KOPT-K1 (cell line): ENCODE results near the gene FOXR1.

ENCODE experiments used
- H3K27ac ChIP-seq: fragments of 200-600 bp; sonication (generic); 2 replicates; pipeline ENCODE4 v1.5.1; 2016; ENCODE audit warnings: antibody characterized with exemption, mild to moderate bottlenecking, low read depth, low read length; ENCODE audit not compliant: poor library complexity, severe bottlenecking
- H3K36me3 ChIP-seq: fragments of 200-600 bp; sonication (generic); 2 replicates; pipeline ENCODE4 v1.5.1; 2017; ENCODE audit warnings: antibody characterized with exemption, mild to moderate bottlenecking, low read length, moderate library complexity; ENCODE audit not compliant: insufficient read depth
- H3K9me3 ChIP-seq: fragments of 200-600 bp; sonication (generic); 2 replicates; pipeline ENCODE4 v1.5.1; 2017; ENCODE audit warnings: antibody characterized with exemption, low read length, mild to moderate bottlenecking; ENCODE audit not compliant: insufficient read depth, poor library complexity, severe bottlenecking

The FOXR1 gene

GRCh38 chr11:119025541-119025940 is 54.0 kb downstream of the FOXR1 start:
- peaks cover 77% of the 10 kb centered on the region for H3K36me3 ChIP-seq
- no peaks in the 10 kb centered on the region for H3K9me3 ChIP-seq
- no peak overlapping the region for H3K27ac ChIP-seq

- peaks cover 71% of the 10 kb centered on the region for H3K36me3 ChIP-seq
- H3K9me3 ChIP-seq = no peaks in the 10 kb centered on the region
- H3K27ac ChIP-seq = no peak overlapping the region
Measured at GRCh38 chr11:119025978-119026766, 54.6 kb downstream of the FOXR1 start.

- Histone ChIP-seq H3K27ac (no peak overlapping the region), H3K9me3 (no peaks in the 10 kb centered on the region), H3K36me3 (peaks cover 63% of the 10 kb centered on the region)
Measured at GRCh38 chr11:119026970-119027369, 55.4 kb downstream of the FOXR1 start.

DNA sequence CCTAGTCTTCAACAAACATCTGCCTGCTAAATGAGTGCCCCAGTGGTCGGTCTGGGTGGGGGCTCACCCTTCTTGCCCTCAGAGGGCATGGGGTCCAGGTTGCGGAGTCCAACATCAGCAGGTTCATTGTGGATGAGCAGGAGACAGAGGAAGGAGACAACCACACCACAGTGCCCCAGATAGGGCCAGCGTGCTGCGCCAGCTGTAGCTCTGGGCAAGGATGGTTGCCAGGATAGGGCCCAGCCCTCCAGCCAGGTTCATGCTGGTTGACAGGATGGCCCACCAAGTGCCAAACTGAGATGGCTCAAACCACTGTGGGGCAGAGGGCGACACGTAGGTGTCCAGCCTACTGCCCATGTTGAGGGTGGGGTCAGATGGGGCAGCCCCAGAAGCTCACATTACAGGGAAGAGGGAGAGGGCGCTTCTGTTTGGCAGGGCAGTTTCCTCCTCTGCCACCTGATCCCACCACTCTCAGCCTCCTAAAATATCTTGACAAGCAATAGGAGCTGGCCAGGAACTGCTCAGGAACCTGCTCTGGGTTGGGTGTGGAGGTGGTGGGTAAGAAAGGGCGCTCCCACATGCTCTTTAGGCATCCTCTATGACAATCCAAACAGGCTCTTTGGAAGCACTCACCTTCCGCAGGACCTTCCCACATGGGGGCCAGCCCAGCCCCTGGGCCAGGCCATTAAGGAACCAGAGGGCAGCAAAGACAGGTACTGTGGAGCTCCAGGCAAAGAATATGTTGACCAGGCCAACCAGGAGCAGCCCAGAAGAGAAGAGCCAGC is 56.2 kb downstream of the FOXR1 start:
- Histone ChIP-seq H3K9me3 (no peaks in the 10 kb centered on the region), H3K36me3 (peaks cover 55% of the 10 kb centered on the region), H3K27ac (no peak overlapping the region)

DNA sequence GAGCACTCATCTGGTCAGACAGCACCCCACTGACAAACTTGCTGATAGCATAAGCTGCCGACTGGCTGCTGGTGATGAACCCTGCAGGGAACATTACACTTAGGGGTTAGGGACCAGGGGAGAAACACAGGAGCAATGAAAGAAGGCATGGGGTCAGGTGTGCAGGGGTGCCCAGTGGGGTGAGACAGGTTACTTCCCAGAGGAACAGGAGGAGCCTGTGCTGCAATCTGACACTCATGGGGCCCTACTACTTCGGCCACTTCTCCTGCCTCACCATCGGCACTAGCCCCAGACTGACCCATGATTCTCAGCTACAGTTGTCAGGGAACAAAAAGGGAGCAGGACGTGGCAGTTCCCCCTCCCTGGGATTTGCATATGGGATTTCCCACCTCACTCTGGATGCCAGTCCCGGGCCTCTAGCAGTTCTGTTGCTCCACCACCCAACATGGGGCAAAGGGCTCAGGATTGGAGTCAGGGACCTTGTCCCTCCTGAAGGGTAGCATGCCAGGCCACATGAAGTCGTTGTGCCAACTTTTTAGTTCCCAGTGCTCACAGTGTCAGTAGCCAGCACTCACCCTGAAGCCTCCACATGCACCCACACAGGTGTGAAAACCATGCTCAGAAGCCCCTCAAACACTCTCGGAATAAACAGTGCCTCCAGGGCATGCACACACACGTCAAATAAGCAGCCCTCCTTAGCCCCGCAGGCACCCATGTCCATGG is 56.9 kb downstream of the FOXR1 start:
- H3K9me3 ChIP-seq = no peaks in the 10 kb centered on the region
- no peak overlapping the region for H3K27ac ChIP-seq
- peaks cover 47% of the 10 kb centered on the region for H3K36me3 ChIP-seq

DNA sequence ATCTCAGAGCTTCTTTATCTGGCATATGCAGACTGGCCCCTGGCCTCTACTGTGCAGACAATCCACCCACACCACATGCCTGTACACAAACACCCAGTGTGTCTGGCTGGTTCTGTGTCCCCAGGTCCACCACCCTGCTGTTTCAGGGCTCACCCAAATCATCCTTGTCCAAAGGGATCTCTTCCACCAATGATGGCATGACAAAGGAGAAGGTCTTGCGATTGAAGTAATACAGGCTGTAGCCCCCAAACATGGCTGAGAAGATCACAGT is 57.4 kb downstream of the FOXR1 start:
- Histone ChIP-seq H3K9me3 (no peaks in the 10 kb centered on the region), H3K36me3 (peaks cover 42% of the 10 kb centered on the region), H3K27ac (no peak overlapping the region)

DNA sequence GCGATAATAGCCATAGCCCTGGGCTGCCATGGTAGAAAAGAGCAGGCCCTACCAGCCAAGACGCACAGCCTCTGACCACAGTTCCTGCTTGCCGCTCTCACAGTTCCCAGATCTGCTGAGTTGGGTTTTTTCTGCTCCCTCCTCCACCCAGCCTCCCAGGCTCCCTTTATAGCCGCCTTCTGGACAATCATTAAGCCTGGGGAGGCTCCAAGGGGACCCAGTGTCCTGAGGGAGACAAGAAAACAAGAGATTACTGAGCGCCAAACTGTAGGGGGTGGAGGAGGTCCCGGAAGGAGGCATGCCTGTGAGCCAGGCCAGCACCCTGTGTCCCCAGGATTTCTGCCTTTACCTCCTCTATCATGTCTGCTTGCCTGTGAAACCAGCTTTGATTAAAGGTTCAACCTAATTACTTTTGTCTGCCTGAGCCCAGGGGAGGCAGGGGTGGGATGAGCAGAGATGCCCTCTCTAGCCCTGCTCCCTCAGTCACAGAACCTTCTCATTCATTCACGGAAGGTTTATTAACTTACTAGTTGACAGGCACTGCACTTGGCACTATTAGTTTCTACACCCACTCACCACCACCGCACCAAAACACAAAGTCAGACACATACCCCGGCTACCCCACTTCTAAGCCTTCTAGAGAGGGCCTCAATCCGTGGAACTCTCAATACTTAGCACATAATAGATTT is 57.9 kb downstream of the FOXR1 start:
- Histone ChIP-seq H3K27ac (peak overlapping the region; percentile 56), H3K9me3 (no peaks in the 10 kb centered on the region), H3K36me3 (peaks cover 38% of the 10 kb centered on the region)

- Histone ChIP-seq H3K27ac (peak overlapping the region; percentile 56), H3K36me3 (peaks cover 33% of the 10 kb centered on the region)
Measured at GRCh38 chr11:119030029-119030328, 58.4 kb downstream of the FOXR1 start.

DNA sequence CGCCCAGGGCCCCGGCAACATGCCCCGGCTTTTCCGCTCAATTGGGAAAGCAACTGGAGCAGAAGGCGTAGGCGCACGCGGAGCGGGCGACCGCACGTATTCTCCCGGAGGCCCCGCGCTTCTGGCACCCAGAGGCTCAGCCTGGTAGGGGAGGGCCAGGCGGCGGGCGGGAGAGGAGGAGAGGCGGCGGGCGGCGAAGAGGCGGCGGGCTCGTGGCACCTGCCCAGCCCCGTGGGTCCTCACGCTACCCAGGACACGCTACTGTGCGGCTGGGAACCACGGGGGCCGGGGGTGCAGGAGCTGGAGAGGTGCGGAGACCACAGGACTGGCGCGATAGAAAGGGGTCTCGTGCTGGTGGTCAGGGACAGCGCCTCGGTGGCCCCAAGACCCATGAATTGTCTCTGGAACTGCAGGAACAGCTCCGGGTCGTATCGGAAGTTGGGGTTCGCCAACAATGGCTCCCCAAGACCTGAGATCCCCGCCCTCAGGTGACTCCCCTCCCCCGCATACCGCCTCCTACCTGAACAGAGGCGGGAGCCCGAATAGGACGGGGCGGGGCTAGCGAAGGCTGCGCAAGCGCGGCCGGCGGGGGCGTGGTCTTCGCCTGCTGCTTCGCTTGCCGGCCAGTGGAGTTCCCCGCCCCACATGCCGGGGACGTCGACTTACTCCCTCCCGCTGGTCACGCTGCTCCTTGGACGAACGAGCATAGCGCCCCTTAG is 58.9 kb downstream of the FOXR1 start, which contains the start of gene SLC37A4:
TSS of gene SLC37A4 (minus strand) at position 549 of the 719 bp plus-strand sequence.
- H3K9me3 ChIP-seq = no peaks in the 10 kb centered on the region
- peak within 1 kb of the TSS; percentile 56 for H3K27ac ChIP-seq
- H3K36me3 ChIP-seq = peaks cover 28% of the 10 kb centered on the region

More at GRCh38 chr11:119030029-119030328, 58.4 kb downstream of the FOXR1 start:
- H3K9me3 ChIP-seq = no peaks in the 10 kb centered on the region
